Measurements from ENCODE around the gene CCDC116. TPM values are rescaled to one million over a fixed set of nuclear protein-coding genes. Genes with fewer than 3 reads are reported as not detected.
A peak's percentile ranks its signal among the peaks of the same experiment; 100 is the strongest.

Gene CCDC116
- total and polyA plus RNA-seq, 10 donors = 0.24 to 0.66 (median 0.49) TPM

- no peaks in the 10 kb centered on the region for H3K9me3 ChIP-seq
- no peaks in the 10 kb centered on the region for H3K27me3 ChIP-seq (replicated peaks in 1 of 7)
- H3K4me3 ChIP-seq = no peak overlapping the region
- intact Hi-C loops (cut with DNase I; ENCODE audit: low total_unique reads) = no loop called here
- WGBS, 5 donors = 84 to 89% (median 87%) methylated on average over 11 of the region's 11 CpGs
- peaks cover 15 to 85% (median 70%) of the 10 kb centered on the region in 6 donors for H3K4me1 ChIP-seq
- H3K27ac ChIP-seq = peak overlapping the region in 1 of 8 donors; percentile 24
- TF ChIP-seq, protein P1, sequence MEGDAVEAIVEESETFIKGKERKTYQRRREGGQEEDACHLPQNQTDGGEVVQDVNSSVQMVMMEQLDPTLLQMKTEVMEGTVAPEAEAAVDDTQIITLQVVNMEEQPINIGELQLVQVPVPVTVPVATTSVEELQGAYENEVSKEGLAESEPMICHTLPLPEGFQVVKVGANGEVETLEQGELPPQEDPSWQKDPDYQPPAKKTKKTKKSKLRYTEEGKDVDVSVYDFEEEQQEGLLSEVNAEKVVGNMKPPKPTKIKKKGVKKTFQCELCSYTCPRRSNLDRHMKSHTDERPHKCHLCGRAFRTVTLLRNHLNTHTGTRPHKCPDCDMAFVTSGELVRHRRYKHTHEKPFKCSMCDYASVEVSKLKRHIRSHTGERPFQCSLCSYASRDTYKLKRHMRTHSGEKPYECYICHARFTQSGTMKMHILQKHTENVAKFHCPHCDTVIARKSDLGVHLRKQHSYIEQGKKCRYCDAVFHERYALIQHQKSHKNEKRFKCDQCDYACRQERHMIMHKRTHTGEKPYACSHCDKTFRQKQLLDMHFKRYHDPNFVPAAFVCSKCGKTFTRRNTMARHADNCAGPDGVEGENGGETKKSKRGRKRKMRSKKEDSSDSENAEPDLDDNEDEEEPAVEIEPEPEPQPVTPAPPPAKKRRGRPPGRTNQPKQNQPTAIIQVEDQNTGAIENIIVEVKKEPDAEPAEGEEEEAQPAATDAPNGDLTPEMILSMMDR (IDR thresholded peaks at IDR 0.05 in 8 of 11, conservative IDR thresholded peaks at IDR 0.05 in 3 of 11) = no peak
- no peak for TF ChIP-seq POLR2A (IDR thresholded peaks at IDR 0.05)
- peak; percentile 3 to 29 (median 20) for TF ChIP-seq POLR2AphosphoS5 (IDR thresholded peaks at IDR 0.05)
- peaks cover 0 to 66% (median 30%) of the 10 kb centered on the region in 6 donors for H3K36me3 ChIP-seq
- DNase-seq = no peak
Measured at GRCh38 chr22:21626735-21627469, 5.7 kb upstream of the CCDC116 start.

DNA sequence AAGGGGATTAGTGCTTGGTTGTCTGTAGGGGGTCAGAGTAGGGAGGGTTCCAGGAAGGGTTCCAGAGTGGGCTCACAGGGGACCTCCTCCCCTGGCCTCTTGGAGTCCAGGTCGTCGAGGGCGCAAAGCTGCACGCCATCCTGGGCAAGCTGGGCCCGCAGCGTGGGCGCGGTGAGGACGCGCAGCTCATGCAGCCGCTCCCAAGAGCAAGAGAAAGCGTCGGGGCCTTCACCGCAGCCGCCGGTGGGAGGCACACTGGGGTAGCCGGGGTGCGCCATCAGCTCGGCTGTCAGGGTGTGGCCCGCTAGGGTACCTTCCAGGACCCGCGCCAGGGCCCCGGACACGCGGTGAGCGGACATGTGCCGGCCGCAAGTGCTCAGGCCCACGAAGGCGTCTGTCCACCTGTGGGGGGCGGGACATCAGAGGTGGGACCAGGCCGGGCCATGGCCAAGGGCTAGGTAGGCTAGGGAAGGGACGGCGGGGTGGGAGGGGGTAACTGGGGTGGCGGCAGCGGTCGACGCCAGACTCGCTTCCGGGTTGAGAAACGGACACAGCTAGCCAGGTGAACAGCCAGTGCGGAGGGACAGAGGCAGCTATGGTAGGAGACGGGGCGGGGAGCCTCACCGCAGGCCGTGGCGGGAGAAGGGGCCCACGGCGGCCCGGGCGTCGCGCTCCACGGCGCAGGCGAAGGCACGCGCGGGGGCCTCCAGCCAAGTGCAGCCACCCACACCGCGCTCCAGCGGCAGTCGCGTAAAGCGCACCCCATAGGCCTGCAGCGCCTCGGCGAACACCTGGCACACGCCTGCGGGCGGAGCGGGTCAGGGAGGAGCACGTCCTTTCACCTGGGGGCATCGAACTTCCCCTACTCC lies 3.9 kb upstream of the CCDC116 start:
- Histone ChIP-seq H3K36me3 (peaks cover 0 to 49% (median 16%) of the 10 kb centered on the region in 6 donors), H3K9me3 (peaks cover 0 to 5% (median 0%) of the 10 kb centered on the region in 8 donors), H3K27ac (peak overlapping the region in 6 of 8 donors; percentile 82 to 97 (median 92)), H3K4me3 (peak overlapping the region; percentile 74 to 100 (median 99)), H3K4me1 (peaks cover 15 to 76% (median 56%) of the 10 kb centered on the region in 6 donors), H3K27me3 (replicated peaks in 1 of 7) (no peaks in the 10 kb centered on the region)
- DNase-seq = peak; percentile 89
- TF ChIP-seq, protein P1 (IDR thresholded peaks at IDR 0.05 in 8 of 11, conservative IDR thresholded peaks at IDR 0.05 in 3 of 11) = no peak
- peak in 1 of 3 donors; percentile 26 for TF ChIP-seq POLR2AphosphoS5 (IDR thresholded peaks at IDR 0.05)
- WGBS, 5 donors = 71 to 84% (median 73%) methylated on average over 49 to 74 of the region's 74 CpGs
- intact Hi-C loops (cut with DNase I; ENCODE audit: low total_unique reads) = no loop called here

- peak; percentile 99 for DNase-seq
- intact Hi-C loops (cut with DNase I; ENCODE audit: low total_unique reads) = no loop called here
- H3K9me3 ChIP-seq = peaks cover 0 to 5% (median 0%) of the 10 kb centered on the region in 8 donors
Measured at GRCh38 chr22:21629255-21630149, 3.1 kb upstream of the CCDC116 start, which contains the start of gene YDJC. TSS of gene YDJC (minus strand) at chr22:21630022. CDS start at chr22:21630014, 8 bp downstream.

More at GRCh38 chr22:21629255-21630149, 3.1 kb upstream of the CCDC116 start, which contains the start of gene YDJC:
- H3K4me1 ChIP-seq = peaks cover 15 to 67% (median 49%) of the 10 kb centered on the region in 6 donors
- TF ChIP-seq, protein P1 (IDR thresholded peaks at IDR 0.05 in 8 of 11, conservative IDR thresholded peaks at IDR 0.05 in 3 of 11) = peak; percentile 48 to 98 (median 66)
- TF ChIP-seq POLR2A (IDR thresholded peaks at IDR 0.05) = peak in 1 of 3 donors; percentile 55
- TF ChIP-seq POLR2AphosphoS5 (IDR thresholded peaks at IDR 0.05) = peak; percentile 87 to 90 (median 90)
- H3K27me3 ChIP-seq (replicated peaks in 1 of 7) = no peaks in the 10 kb centered on the region
- whole genome bisulfite sequencing, 5 donors = 0 to 1% (median 1%) methylated on average over 20 to 93 of the region's 93 CpGs
- H3K27ac ChIP-seq = peak within 1 kb of the TSS; percentile 72 to 97 (median 91)
- peak within 1 kb of the TSS; percentile 74 to 100 (median 99) for H3K4me3 ChIP-seq
- H3K36me3 ChIP-seq = peaks cover 0 to 42% (median 12%) of the 10 kb centered on the region in 6 donors
